HCT116 (cell line): ENCODE data around the gene BCL2L13. TPM values are rescaled to one million over a fixed set of nuclear protein-coding genes. Genes with fewer than 3 reads are reported as not detected.

Experiments
- ATAC-seq: fragments of 200-7000 bp; cut with Tn5 transposase; 2 replicates; pipeline ENCODE4 v1.9.1; 2020; ENCODE audit warnings: mild to moderate bottlenecking, moderate library complexity
- BruUV-seq: library from RNA; stranded (reverse); fragments of 400-500 nt; replicated peaks from 2 replicates; lab custom pipeline; 2021; lab: Mats Ljungman, UMichigan
- CTCF ChIA-PET: fragments of 300-600 bp; sonication (Branson Sonifier 250); formaldehyde crosslinking; loops from one replicate; lab custom pipeline; 2021; ENCODE audit warnings: antibody characterized with exemption; lab: Charles Lee
- POLR2A ChIA-PET: fragments of 300-600, 350-600 bp; sonication (Branson Sonifier 250); formaldehyde crosslinking; loops from one replicate; lab custom pipeline; 2021; ENCODE audit warnings: antibody characterized with exemption; lab: Charles Lee
- RAD21 ChIA-PET, 2 experiments: fragments of 300-600 bp; sonication (Branson Sonifier 250); formaldehyde crosslinking; loops; one replicate each; lab custom pipeline; 2023; ENCODE audit warnings: low total read pairs in 2 of 2; ENCODE audit not compliant: uncharacterized antibody in 2 of 2, unreplicated experiment in 2 of 2, low non-redundant PET in 1 of 2; lab: Charles Lee
- DNase-seq: peaks from one replicate; pipeline ENCODE4 v3.0.0-alpha.2; 2010; ENCODE audit warnings: low read depth, low spot score
- H2AFZ ChIP-seq: fragments of 200-600 bp; shearing (Covaris generic), sonication (generic); 2 replicates; pipeline ENCODE4 v1.6.1; 2017; ENCODE audit warnings: low read depth, mixed run types, mixed read lengths, antibody characterized with exemption, low read length; ENCODE audit not compliant: poor library complexity, severe bottlenecking
- H3K27ac ChIP-seq: 2 replicates; pipeline ENCODE4 v1.5.1; 2012; ENCODE audit warnings: low read depth, low read length
- H3K27me3 ChIP-seq: fragments of 200-600 bp; sonication (generic); 2 replicates; pipeline ENCODE4 v1.6.1; 2016; ENCODE audit warnings: mixed run types, low read length, mixed read lengths; ENCODE audit not compliant: insufficient read depth
- H3K36me3 ChIP-seq, 2 experiments: fragments of 200-500 bp in 1 of 2; fragments of 200-600 bp in 1 of 2; sonication (Bioruptor generic) in 1 of 2; sonication (generic) in 1 of 2; 2 replicates each; pipeline versions ENCODE4 v1.5.1 to v1.6.1; 2014 to 2016; ENCODE audit warnings: low read length in 2 of 2, inconsistent platforms in 1 of 2, mixed read lengths in 1 of 2, mixed run types in 1 of 2; ENCODE audit not compliant: insufficient read depth in 2 of 2, control insufficient read depth in 1 of 2
- H3K4me1 ChIP-seq, 2 experiments: fragments of 200-600 bp in 1 of 2; sonication (generic) in 1 of 2; 2 replicates each; pipeline versions ENCODE4 v1.5.1 to v1.6.1; 2012 to 2017; ENCODE audit warnings: low read length in 2 of 2, inconsistent platforms in 1 of 2, mild to moderate bottlenecking in 1 of 2, mixed read lengths in 1 of 2, mixed run types in 1 of 2, moderate library complexity in 1 of 2; ENCODE audit not compliant: insufficient read depth in 2 of 2, control insufficient read depth in 1 of 2
- H3K4me2 ChIP-seq: fragments of 200-600 bp; sonication (generic); 2 replicates; pipeline ENCODE4 v1.6.1; 2017; ENCODE audit warnings: mixed run types, low read length, mixed read lengths
- H3K4me3 ChIP-seq, 2 experiments: fragments of 200-600 bp in 1 of 2; sonication (generic) in 1 of 2; replicated peaks in 1 of 2; 2 replicates each; pipeline ENCODE4 v1.5.1; 2011 to 2016; ENCODE audit warnings: low read length in 2 of 2, control low read depth in 1 of 2, low read depth in 1 of 2, mild to moderate bottlenecking in 1 of 2, mixed read lengths in 1 of 2, mixed run types in 1 of 2
- H3K79me2 ChIP-seq: fragments of 200-600 bp; sonication (generic); 2 replicates; pipeline ENCODE4 v1.6.1; 2017; ENCODE audit warnings: mild to moderate bottlenecking, mixed run types, low read length, moderate library complexity, mixed read lengths; ENCODE audit not compliant: insufficient read depth
- H3K9ac ChIP-seq: fragments of 200-600 bp; sonication (generic); 2 replicates; pipeline ENCODE4 v1.6.1; 2016; ENCODE audit warnings: low read length, mixed read lengths
- H3K9me2 ChIP-seq: fragments of 200-600 bp; sonication (generic), shearing (Covaris generic); 2 replicates; pipeline ENCODE4 v1.6.1; 2017; ENCODE audit warnings: mixed run types, mild to moderate bottlenecking, moderate library complexity; ENCODE audit not compliant: insufficient read depth
- H3K9me3 ChIP-seq, 2 experiments: fragments of 200-500 bp in 1 of 2; fragments of 200-600 bp in 1 of 2; sonication (Bioruptor generic) in 1 of 2; sonication (generic) in 1 of 2; 2 replicates each; pipeline ENCODE4 v1.6.1; 2014 to 2017; ENCODE audit warnings: low read length in 2 of 2, mixed read lengths in 2 of 2, inconsistent platforms in 1 of 2, low read depth in 1 of 2, mild to moderate bottlenecking in 1 of 2, mixed run types in 1 of 2, moderate library complexity in 1 of 2; ENCODE audit not compliant: control insufficient read depth in 1 of 2, insufficient read depth in 1 of 2
- H4K20me1 ChIP-seq: fragments of 200-600 bp; sonication (generic), shearing (Covaris generic); 2 replicates; pipeline ENCODE4 v1.6.1; 2017; ENCODE audit warnings: mixed run types, mild to moderate bottlenecking, moderate library complexity; ENCODE audit not compliant: insufficient read depth
- CBX3 ChIP-seq: IDR thresholded peaks from 2 replicates; pipeline ENCODE4 v1.6.1; 2012; ENCODE audit warnings: low read depth
- CEBPB ChIP-seq: IDR thresholded peaks from 2 replicates; pipeline ENCODE4 v1.6.1; 2012; ENCODE audit warnings: low read depth
- EGR1 ChIP-seq: IDR thresholded peaks from 2 replicates; pipeline ENCODE4 v1.6.1; 2012; ENCODE audit warnings: low read depth
- ELF1 ChIP-seq: IDR thresholded peaks from 2 replicates; pipeline ENCODE4 v1.6.1; 2012; ENCODE audit warnings: low read depth, borderline replicate concordance
- EZH2 ChIP-seq: fragments of 200-600 bp; sonication (generic); IDR thresholded peaks from 2 replicates; pipeline ENCODE4 v1.6.1; 2017; ENCODE audit warnings: antibody characterized with exemption, mixed run types
- FOSL1 ChIP-seq: IDR thresholded peaks from 2 replicates; pipeline ENCODE4 v1.6.1; 2012; ENCODE audit warnings: low read depth
- POLR2AphosphoS5 ChIP-seq: IDR thresholded peaks from 2 replicates; pipeline ENCODE4 v1.6.1; 2011; ENCODE audit warnings: mild to moderate bottlenecking, low read depth, low read length, moderate library complexity
- RAD21 ChIP-seq: IDR thresholded peaks from 2 replicates; pipeline ENCODE4 v1.6.1; 2012; ENCODE audit warnings: low read depth, mild to moderate bottlenecking
- SIN3A ChIP-seq: IDR thresholded peaks from 2 replicates; pipeline ENCODE4 v1.6.1; 2012; ENCODE audit warnings: low read depth
- SP1 ChIP-seq: IDR thresholded peaks from 2 replicates; pipeline ENCODE4 v1.6.1; 2012; ENCODE audit warnings: low read depth
- TCF7L2 ChIP-seq: IDR thresholded peaks from 2 replicates; pipeline ENCODE4 v1.7.0; 2011; ENCODE audit warnings: borderline replicate concordance, inconsistent platforms; ENCODE audit not compliant: insufficient read depth, insufficient read length; ENCODE audit errors: extremely low read depth
- YY1 ChIP-seq: IDR thresholded peaks from 2 replicates; pipeline ENCODE4 v1.6.1; 2011; ENCODE audit warnings: low read length, low read depth, moderate library complexity, mild to moderate bottlenecking; ENCODE audit not compliant: insufficient replicate concordance; ENCODE audit errors: extremely low read depth
- ZNF274 ChIP-seq: fragments of 200-500 bp; sonication (Bioruptor generic); IDR thresholded peaks from 2 replicates; pipeline ENCODE4 v1.6.1; 2014; ENCODE audit warnings: mild to moderate bottlenecking, low read depth, low read length, inconsistent platforms
- intact Hi-C: fragments of 100-400 bp; cut with micrococcal nuclease; formaldehyde crosslinking; loops from 2 replicates; pipeline ENCODE4 v1.10.0; 2022
- total RNA-seq: library from RNA; stranded (reverse); gene quantifications from one replicate; pipeline ENCODE4 v1.2.1, GENCODE V29; 2021; ENCODE audit not compliant: unreplicated experiment
- TF ChIP-seq, protein P1 (sequence below), 3 experiments: fragments of 200-600 bp in 1 of 3; sonication (generic) in 1 of 3; IDR thresholded peaks in 2 of 3; conservative IDR thresholded peaks in 1 of 3; 2 replicates each; pipeline ENCODE4 v1.5.1; 2012 to 2017; ENCODE audit warnings: low read depth in 2 of 3, low read length in 2 of 3, antibody characterized with exemption in 1 of 3, borderline replicate concordance in 1 of 3, control low read depth in 1 of 3, mild to moderate bottlenecking in 1 of 3, mixed read lengths in 1 of 3, mixed run types in 1 of 3, moderate library complexity in 1 of 3; ENCODE audit not compliant: insufficient read depth in 1 of 3
- TF ChIP-seq, protein P2 (sequence below): IDR thresholded peaks from 2 replicates; pipeline ENCODE4 v1.6.1; 2012
- TF ChIP-seq, protein P3 (sequence below): IDR thresholded peaks from 2 replicates; pipeline ENCODE4 v1.6.1; 2012

BCL2L13 gene
- total RNA-seq, 1 experiment from 2014 or later = 38.6 TPM

DNA sequence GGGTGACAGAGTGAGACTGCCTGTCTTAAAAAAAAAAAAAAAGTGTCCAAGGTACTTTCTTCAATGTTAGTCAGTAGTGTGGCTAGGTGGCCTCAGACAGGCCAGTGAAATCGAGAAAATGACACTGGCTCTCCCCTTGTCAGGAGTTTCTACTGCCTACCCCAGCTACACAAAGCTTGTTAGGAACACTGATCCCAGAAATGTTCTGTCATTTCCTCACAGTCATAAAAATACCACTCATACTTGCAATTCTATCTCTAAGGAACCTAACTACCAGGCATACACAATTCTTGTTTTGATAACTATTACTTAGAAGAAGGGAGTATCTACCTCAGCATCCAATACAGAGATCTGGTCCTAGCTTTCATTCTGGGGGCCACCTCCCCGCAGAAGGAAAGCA is 41.3 kb upstream of the BCL2L13 start:
- POLR2A ChIA-PET = interaction anchor here (0.5 kb wide), 1 partner anchor 11 kb away, joined by 3 read pairs; no protein-coding TSS in a partner anchor
- Histone ChIP-seq H2AFZ (no peak overlapping the region), H3K79me2 (no peaks in the 10 kb centered on the region), H3K9me3 (no peaks in the 10 kb centered on the region), H3K9me2 (no peaks in the 10 kb centered on the region), H3K4me1 (peaks cover 0 to 5% of the 10 kb centered on the region in 2 experiments; a peak in 2 of 4 replicates), H3K4me3 (no peak overlapping the region), H3K27ac (no peak overlapping the region)
- ATAC-seq = no peak
- intact Hi-C loops = no loop called here
- RAD21 ChIA-PET = no interaction called here
- TF ChIP-seq, protein P1, sequence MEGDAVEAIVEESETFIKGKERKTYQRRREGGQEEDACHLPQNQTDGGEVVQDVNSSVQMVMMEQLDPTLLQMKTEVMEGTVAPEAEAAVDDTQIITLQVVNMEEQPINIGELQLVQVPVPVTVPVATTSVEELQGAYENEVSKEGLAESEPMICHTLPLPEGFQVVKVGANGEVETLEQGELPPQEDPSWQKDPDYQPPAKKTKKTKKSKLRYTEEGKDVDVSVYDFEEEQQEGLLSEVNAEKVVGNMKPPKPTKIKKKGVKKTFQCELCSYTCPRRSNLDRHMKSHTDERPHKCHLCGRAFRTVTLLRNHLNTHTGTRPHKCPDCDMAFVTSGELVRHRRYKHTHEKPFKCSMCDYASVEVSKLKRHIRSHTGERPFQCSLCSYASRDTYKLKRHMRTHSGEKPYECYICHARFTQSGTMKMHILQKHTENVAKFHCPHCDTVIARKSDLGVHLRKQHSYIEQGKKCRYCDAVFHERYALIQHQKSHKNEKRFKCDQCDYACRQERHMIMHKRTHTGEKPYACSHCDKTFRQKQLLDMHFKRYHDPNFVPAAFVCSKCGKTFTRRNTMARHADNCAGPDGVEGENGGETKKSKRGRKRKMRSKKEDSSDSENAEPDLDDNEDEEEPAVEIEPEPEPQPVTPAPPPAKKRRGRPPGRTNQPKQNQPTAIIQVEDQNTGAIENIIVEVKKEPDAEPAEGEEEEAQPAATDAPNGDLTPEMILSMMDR (IDR thresholded peaks at IDR 0.05 in 2 of 3, conservative IDR thresholded peaks at IDR 0.05 in 1 of 3; ENCODE audit: borderline replicate concordance in 1 of 3, insufficient read depth in 1 of 3, low read depth in 2 of 3, low read length in 2 of 3) = no peak
- no peak for TF ChIP-seq POLR2AphosphoS5
- TF ChIP-seq, protein P2, sequence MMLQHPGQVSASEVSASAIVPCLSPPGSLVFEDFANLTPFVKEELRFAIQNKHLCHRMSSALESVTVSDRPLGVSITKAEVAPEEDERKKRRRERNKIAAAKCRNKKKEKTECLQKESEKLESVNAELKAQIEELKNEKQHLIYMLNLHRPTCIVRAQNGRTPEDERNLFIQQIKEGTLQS = no peak
- TF ChIP-seq FOSL1 = no peak
- TF ChIP-seq ELF1 = no peak
- no peak for TF ChIP-seq EGR1
- TF ChIP-seq, all 23 proteins: peak for 0
- no peak for DNase-seq
- Histone ChIP-seq H3K4me2 (no peak overlapping the region), H3K36me3 (peaks cover 44 to 46% of the 10 kb centered on the region in 2 experiments; a peak in 3 of 4 replicates), H4K20me1 (no peaks in the 10 kb centered on the region), H3K27me3 (no peaks in the 10 kb centered on the region), H3K9ac (no peak overlapping the region)
- CTCF ChIA-PET = no interaction called here
- no TSS peak for BruUV-seq

DNA sequence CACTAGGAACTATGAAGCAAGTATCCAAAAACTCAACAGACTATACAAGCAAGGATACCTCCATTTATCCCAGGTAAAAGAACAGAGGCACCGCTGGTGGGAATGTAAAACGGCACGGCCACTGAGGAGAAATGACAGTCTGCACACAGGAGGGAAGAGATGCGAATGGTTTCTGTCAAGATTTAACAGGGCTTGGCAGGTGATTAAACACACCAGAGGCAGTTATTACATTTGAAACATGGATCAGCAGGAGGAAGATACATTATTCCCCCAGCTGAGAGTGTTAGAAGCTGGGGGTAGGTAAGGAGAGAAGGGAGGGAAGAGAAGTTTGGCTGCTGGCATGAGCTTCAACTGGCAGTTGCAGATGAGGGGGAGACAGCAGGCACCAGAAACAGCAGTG is 40.2 kb upstream of the BCL2L13 start:
- no peak overlapping the region for H2AFZ ChIP-seq
- no peaks in the 10 kb centered on the region for H3K9me2 ChIP-seq
- peaks cover 3% of the 10 kb centered on the region for H3K79me2 ChIP-seq
- RAD21 ChIA-PET = no interaction called here
- no peaks in the 10 kb centered on the region for H3K27me3 ChIP-seq
- no peaks in the 10 kb centered on the region for H3K9me3 ChIP-seq
- peaks cover 40 to 41% of the 10 kb centered on the region in 2 experiments; a peak in 3 of 4 replicates for H3K36me3 ChIP-seq
- no peaks in the 10 kb centered on the region for H4K20me1 ChIP-seq
- H3K9ac ChIP-seq = no peak overlapping the region
- no TSS peak for BruUV-seq
- no peak for DNase-seq
- H3K27ac ChIP-seq = no peak overlapping the region
- H3K4me2 ChIP-seq = no peak overlapping the region
- no peak for ATAC-seq
- H3K4me1 ChIP-seq = peaks cover 0 to 5% of the 10 kb centered on the region in 2 experiments; a peak in 2 of 4 replicates
- CTCF ChIA-PET = no interaction called here
- intact Hi-C loops = no loop called here
- POLR2A ChIA-PET = no interaction called here
- no peak overlapping the region for H3K4me3 ChIP-seq
- TF ChIP-seq FOSL1 (no peak), SIN3A (no peak), TCF7L2 (no peak), SP1 (no peak), CEBPB (no peak), YY1 (no peak), EZH2 (no peak), RAD21 (no peak), CBX3 (no peak), POLR2AphosphoS5 (no peak), ZNF274 (no peak)
- TF ChIP-seq, protein P3, sequence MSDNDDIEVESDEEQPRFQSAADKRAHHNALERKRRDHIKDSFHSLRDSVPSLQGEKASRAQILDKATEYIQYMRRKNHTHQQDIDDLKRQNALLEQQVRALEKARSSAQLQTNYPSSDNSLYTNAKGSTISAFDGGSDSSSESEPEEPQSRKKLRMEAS = no peak
- TF ChIP-seq, protein P1 (IDR thresholded peaks at IDR 0.05 in 2 of 3, conservative IDR thresholded peaks at IDR 0.05 in 1 of 3; ENCODE audit: borderline replicate concordance in 1 of 3, insufficient read depth in 1 of 3, low read depth in 2 of 3, low read length in 2 of 3) = no peak
